Cerebellar cortex (tissue), 1 donor: ENCODE data around the gene IMPG2.

ENCODE experiments used
- DNase-seq: peaks from one replicate; pipeline ENCODE4 v3.0.0-alpha.2; 2015; ENCODE audit warnings: low spot score

Gene IMPG2

GRCh38 chr3:101183151-101183550 is 137.2 kb downstream of the IMPG2 start:
- no peak for DNase-seq

- no peak for DNase-seq
Observed at GRCh38 chr3:101182734-101183133, 137.6 kb downstream of the IMPG2 start.

GRCh38 chr3:101181801-101182200 is 138.6 kb downstream of the IMPG2 start:
- no peak for DNase-seq

GRCh38 chr3:101179637-101180036 is 140.7 kb downstream of the IMPG2 start:
- no peak for DNase-seq

- DNase-seq = no peak
Observed at GRCh38 chr3:101177577-101177976, 142.8 kb downstream of the IMPG2 start.
